OCI-LY7 (cell line): ENCODE measurements around the gene IGFALS.

ENCODE experiments used
- EZH2phosphoT487 ChIP-seq: fragments of 200-600 bp; sonication (generic); IDR thresholded peaks from 2 replicates; pipeline ENCODE4 v1.6.1; 2018; ENCODE audit warnings: low read depth, borderline replicate concordance, mild to moderate bottlenecking, mixed run types, antibody characterized with exemption, low read length, moderate library complexity, mixed read lengths
- TF ChIP-seq, protein P1 (sequence below): fragments of 200-600 bp; sonication (generic); conservative IDR thresholded peaks from 2 replicates; pipeline ENCODE4 v1.5.1; 2014; ENCODE audit warnings: mild to moderate bottlenecking, antibody characterized with exemption, low read length, moderate library complexity, mixed read lengths

DNA sequence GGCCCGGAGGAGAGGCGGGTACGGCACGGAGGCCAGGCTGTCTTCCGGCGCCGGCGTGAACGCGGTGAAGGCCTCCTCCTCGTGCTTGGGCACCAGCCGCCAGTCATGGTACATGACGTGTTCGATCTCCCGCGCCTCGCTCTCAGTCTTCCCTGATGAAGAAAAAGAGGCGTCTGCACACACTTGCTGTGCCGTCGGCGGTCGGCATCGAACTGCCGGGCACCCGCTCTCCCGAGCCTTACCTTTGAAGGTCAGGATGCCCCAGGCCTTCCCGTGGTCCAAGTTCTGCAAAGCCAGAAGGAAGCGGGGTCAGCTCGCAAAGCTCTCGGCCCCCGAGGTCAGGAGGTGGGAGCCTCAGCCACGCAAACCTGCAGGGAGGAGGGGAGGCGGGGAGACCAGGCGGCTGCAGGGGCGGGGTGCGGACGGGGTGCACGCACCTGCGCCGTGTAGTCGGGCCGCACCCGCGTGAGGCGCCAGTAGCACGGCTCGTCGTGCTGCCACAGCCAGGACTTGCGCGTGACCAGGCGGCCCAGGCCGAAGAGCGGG, 21.1 kb downstream of the IGFALS start, which contains the start of gene EME2:
- TF ChIP-seq, protein P1, sequence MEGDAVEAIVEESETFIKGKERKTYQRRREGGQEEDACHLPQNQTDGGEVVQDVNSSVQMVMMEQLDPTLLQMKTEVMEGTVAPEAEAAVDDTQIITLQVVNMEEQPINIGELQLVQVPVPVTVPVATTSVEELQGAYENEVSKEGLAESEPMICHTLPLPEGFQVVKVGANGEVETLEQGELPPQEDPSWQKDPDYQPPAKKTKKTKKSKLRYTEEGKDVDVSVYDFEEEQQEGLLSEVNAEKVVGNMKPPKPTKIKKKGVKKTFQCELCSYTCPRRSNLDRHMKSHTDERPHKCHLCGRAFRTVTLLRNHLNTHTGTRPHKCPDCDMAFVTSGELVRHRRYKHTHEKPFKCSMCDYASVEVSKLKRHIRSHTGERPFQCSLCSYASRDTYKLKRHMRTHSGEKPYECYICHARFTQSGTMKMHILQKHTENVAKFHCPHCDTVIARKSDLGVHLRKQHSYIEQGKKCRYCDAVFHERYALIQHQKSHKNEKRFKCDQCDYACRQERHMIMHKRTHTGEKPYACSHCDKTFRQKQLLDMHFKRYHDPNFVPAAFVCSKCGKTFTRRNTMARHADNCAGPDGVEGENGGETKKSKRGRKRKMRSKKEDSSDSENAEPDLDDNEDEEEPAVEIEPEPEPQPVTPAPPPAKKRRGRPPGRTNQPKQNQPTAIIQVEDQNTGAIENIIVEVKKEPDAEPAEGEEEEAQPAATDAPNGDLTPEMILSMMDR, result no peak
- TF ChIP-seq EZH2phosphoT487, result no peak
